Mesodermal cell (in vitro differentiated cells): Measurements from ENCODE around the gene CD226.
"Not testable (repeated sequence)": the region's sequence is repeated elsewhere in the genome, so short reads cannot be mapped to it uniquely, and the experiment has no call there.

Experiments used
- H3K27ac ChIP-seq: 2 replicates; pipeline ENCODE4 v1.7.0; 2013; ENCODE audit warnings: mild to moderate bottlenecking, low read depth, low read length, moderate library complexity; ENCODE audit not compliant: severe bottlenecking
- H3K36me3 ChIP-seq: 2 replicates; pipeline ENCODE4 v1.7.1; 2013; ENCODE audit warnings: mild to moderate bottlenecking, low read length, moderate library complexity; ENCODE audit not compliant: control insufficient read depth, insufficient read depth
- H3K4me1 ChIP-seq: one replicate; pipeline ENCODE4 v1.7.1; 2013; ENCODE audit warnings: mild to moderate bottlenecking, low read length; ENCODE audit not compliant: insufficient read depth, control insufficient read depth, poor library complexity, severe bottlenecking
- H3K4me3 ChIP-seq: 2 replicates; pipeline ENCODE4 v1.7.0; 2013; ENCODE audit warnings: low read length, control low read depth, mild to moderate bottlenecking; ENCODE audit not compliant: insufficient read depth, poor library complexity, severe bottlenecking; ENCODE audit errors: extremely low read depth
- H3K9me3 ChIP-seq: 2 replicates; pipeline ENCODE4 v1.7.1; 2013; ENCODE audit warnings: mild to moderate bottlenecking, low read length, moderate library complexity; ENCODE audit not compliant: control insufficient read depth
- WGBS, 2 experiments: methylation state at CpG; one replicate each; pipeline ENCODE4 v1.1.5; 2013; ENCODE audit warnings: missing lambda C conversion rate in 2 of 2; ENCODE audit not compliant: insufficient coverage in 2 of 2; 5-methylcytosine and 5-hydroxymethylcytosine counted together

Gene CD226

DNA sequence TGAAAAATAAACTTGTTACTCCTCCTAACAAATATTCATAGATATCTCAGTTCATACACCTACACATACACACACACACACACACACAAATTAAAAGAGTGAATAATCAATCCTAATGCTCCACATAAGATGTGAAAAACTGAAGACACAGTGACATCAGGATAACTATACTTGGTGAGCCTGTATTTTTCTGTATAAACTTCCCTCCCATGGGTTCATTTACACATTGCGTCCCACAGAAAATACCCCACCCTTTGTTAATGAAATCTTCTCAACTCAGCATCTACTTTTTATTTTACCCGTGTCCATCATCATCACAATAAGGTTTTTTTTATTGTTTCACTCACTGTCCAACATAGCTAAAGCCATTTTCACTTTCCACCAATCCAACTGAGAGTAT is 60.4 kb downstream of the CD226 start:
- Histone ChIP-seq H3K27ac (no peak overlapping the region), H3K9me3 (no peaks in the 10 kb centered on the region), H3K4me1 (no peaks in the 10 kb centered on the region), H3K4me3 (no peak overlapping the region), H3K36me3 (no peaks in the 10 kb centered on the region)
- 85 to 92% methylated on average over 2 of the region's 2 CpGs for WGBS, 2 experiments

DNA sequence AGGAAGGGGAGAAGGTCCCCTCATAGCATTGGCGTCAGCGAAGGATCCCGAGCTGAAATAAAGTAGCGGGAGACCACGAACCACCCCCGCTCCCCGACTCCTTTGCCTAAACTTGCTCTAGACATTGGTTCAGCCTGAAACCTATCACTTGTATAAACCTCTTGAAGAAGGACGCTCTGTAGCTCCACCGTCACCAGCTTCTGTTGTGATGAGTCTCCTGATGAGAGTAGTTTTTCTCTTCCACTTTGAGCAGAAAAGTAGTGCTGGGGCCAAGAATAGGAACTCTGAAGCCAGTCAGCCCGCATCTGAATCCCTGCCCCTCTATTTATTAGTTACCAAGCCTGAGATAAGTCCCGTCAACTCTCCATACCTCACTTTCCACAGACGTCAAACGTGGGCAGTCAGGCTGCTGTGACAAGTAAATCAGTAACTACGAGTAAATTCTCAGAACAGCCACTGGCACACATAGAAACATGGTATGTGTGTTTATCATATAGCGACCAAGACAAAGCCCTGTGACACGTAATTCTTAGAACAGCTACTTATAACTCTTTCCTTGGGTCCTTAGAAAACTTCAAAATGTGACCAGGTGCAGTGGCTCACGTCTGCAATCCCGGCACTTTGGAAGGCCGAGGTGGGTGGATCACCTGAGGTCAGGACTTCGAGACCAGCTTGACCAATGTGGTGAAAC is 61.7 kb downstream of the CD226 start:
- Histone ChIP-seq H3K4me1 (no peaks in the 10 kb centered on the region), H3K4me3 (no peak overlapping the region), H3K27ac (no peak overlapping the region), H3K9me3 (no peaks in the 10 kb centered on the region), H3K36me3 (no peaks in the 10 kb centered on the region)
- 92 to 96% methylated on average over 12 to 16 of the region's 20 CpGs for WGBS, 2 experiments

DNA sequence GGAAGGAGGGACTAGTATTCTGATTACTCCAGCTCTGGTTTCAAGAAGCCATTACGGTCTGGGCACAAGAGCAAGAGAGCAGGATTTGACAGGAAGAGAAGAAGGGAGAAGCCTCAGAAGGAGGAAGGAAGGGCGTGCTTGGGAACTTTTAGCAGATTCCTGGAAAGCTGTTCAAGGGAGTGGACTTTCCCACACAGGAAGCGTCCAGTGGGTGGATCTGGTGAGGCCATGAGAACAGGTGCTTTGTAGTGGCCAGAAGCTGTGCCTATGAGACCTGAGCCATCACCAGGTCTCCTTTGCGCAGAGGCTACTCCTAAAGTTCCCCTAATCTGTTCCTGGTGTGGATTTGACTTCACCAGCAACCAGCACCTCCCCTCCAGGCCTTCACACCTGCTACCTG is 62.3 kb downstream of the CD226 start:
- no peak overlapping the region for H3K27ac ChIP-seq
- H3K4me1 ChIP-seq, result no peaks in the 10 kb centered on the region
- H3K4me3 ChIP-seq, result no peak overlapping the region
- H3K36me3 ChIP-seq, result no peaks in the 10 kb centered on the region
- 89 to 93% methylated on average over 3 to 4 of the region's 4 CpGs for WGBS, 2 experiments
- H3K9me3 ChIP-seq, result no peaks in the 10 kb centered on the region

DNA sequence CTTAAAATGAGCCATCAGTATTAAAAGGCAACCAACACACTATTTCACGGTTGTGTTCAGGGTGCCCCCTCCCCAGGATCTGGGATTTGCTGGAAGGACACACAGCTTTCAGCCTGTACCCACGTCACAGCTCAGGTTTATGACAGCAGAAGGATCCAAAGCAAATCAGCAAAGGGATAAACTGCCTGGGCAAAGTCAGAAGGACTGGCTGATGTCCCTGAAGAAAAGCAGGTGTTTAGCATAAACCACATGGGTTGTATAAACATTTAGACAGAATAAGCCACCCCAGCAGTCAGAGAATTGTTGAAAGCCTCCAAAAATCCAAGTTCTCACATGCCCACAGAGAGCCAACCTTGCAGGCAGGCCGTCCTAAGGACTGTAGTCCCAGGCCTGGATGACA is 63.9 kb downstream of the CD226 start:
- H3K27ac ChIP-seq, result no peak overlapping the region
- H3K36me3 ChIP-seq, result no peaks in the 10 kb centered on the region
- no peaks in the 10 kb centered on the region for H3K9me3 ChIP-seq
- WGBS, 2 experiments, result 83 to 89% methylated on average over 1 of the region's 3 CpGs
- H3K4me1 ChIP-seq, result no peaks in the 10 kb centered on the region
- H3K4me3 ChIP-seq, result no peak overlapping the region

DNA sequence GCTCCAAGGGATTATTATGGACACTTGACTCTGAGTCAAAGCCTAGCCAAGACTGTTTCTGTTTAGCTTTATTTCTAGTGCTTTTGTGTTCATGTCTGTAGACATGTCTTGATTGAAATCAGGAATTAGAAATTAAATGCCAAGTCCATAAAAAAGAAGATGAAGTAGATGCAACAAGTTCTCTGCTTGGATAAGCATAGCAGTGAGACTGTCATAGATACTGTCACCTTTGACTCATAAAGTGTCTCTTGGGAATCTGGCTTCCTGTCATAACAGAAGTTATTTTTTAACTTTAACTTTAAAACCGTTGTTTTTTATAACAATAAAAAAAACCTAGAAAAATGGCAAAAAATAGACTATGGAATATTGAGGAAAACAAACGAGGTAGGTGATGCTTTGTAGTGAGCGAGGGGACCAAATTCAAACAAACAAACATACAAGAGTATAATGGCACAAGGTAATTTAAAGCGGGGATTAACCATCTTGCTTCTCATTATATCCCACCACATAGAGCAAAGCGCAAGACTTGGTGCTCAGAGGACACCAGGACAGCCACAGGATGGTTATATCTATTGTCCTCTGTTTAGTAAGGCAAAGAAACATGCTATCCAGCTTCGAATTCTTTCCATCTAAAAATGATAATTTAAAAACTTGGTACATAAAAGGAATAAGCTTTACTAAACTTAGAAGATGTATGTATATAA is 64.6 kb downstream of the CD226 start:
- Histone ChIP-seq H3K4me3 (no peak overlapping the region), H3K4me1 (no peaks in the 10 kb centered on the region)
- no CpG with 5 or more reads among the region's 6 CpGs for WGBS, 2 experiments

DNA sequence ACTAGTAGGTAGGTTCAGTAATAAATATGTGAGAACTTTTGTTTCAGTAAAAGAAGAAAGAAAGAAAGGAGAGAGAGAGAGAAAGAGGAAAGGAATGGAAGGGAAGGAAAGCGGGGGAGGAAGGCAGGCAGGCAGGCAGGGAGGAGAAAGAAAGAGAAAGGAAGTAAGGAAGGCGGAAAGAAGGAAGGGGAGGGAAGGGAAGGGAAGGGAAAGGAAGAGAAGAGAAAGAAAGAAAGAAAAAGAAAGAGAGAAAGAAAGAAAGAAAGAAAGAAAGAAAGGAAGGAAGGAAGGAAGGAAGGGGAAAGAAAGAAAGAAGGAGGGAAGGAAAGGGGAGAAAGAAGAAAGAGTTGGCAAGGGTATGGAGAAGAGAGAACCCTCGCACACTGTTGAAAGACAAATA is 67.6 kb downstream of the CD226 start:
- no peak overlapping the region for H3K4me3 ChIP-seq
- no peaks in the 10 kb centered on the region for H3K36me3 ChIP-seq
- no peaks in the 10 kb centered on the region for H3K9me3 ChIP-seq
- no peaks in the 10 kb centered on the region for H3K4me1 ChIP-seq
- 93 to 100% methylated on average over 2 of the region's 3 CpGs for WGBS, 2 experiments
- no peak overlapping the region for H3K27ac ChIP-seq

More for the DNA sequence above, 64.6 kb downstream of the CD226 start:
- Histone ChIP-seq H3K36me3 (no peaks in the 10 kb centered on the region), H3K27ac (no peak overlapping the region), H3K9me3 (no peaks in the 10 kb centered on the region)

DNA sequence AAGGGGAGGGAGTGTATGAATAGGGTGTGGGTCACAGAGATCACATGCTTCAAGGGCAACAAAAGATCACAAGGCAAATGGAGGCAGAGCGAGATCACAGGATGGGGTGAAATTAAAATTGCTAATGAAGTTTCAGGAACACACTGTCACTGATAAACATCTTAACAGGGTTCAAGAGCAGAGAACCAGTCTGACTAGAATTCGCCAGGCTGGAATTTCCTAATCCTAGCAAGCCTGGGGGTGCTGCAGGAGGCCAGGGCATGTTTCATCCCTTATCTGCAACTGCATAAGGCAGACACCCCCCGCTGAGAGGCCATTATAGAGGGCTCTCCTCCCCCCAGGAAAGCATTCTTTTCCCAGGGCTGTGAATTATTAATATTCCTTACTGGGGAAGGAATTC is 68.6 kb downstream of the CD226 start:
- not testable (repeated sequence) for H3K27ac ChIP-seq
- 60% methylated on average over 2 of the region's 3 CpGs; no CpG with 5 or more reads in 1 of the 2 experiments for WGBS, 2 experiments

DNA sequence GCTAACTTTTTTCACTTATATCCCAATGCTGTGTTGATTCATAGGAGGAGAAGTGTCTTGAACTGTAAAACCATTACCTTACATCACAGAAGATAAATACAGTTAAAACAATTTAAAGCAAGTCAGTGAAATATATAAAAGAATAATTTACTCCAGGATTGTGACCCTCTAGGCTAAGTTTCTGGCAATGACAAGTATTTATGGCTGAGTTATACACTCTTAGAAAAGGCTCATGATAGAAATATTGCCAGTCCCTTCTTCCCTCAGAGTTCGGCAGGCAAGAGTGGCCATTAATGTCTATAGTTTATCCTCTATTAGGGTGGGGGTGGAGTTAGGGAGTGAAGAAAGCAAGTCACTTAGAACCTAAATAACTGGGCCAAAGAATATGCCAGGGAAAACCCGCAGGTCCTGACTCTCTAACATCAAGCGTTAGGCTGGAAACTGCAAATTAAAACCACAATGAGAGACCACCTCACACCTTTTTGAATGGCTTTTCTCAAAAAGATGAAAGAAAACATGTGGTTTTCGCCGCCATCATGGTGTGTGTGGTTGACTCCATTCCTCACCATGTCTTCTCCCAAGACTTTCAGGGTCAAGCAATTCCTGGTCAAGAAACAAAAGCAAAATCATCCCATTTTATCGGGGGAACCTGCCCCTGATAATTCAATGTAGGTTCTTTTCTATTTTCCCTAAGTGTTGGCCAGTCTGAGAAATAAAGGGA is 69.3 kb downstream of the CD226 start:
- no peak overlapping the region for H3K27ac ChIP-seq

More for the DNA sequence above, 68.6 kb downstream of the CD226 start:
- H3K4me3 ChIP-seq, H3K36me3 ChIP-seq, H3K9me3 ChIP-seq, H3K4me1 ChIP-seq: not testable (repeated sequence)

DNA sequence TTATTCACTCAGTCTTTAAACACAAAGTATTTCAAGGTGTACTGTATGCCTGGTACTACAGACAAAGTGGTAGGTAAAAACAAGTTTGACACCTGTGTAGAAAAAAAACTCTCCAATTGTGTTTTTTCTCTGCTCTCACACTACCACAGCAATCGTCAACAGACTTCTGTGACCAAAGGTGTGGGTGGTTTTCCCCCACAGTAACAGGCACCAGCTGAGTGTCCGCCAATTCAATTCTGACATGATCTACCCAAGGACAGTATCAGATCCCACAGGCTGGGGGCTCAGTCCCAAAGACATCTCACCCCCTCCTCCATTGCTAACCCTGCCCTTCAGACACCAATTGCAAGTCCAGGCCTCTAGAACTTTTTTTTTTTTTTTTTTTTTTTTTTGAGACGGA is 71.2 kb downstream of the CD226 start:
- Histone ChIP-seq H3K4me1 (no peaks in the 10 kb centered on the region), H3K4me3 (no peak overlapping the region), H3K27ac (no peak overlapping the region), H3K9me3 (no peaks in the 10 kb centered on the region), H3K36me3 (no peaks in the 10 kb centered on the region)
- WGBS, 2 experiments, result 80 to 100% methylated on average over 1 of the region's 3 CpGs

More for the DNA sequence above, 69.3 kb downstream of the CD226 start:
- no peaks in the 10 kb centered on the region for H3K9me3 ChIP-seq
- WGBS, 2 experiments, result 100% methylated on average over 2 of the region's 6 CpGs; no CpG with 5 or more reads in 1 of the 2 experiments
- no peak overlapping the region for H3K4me3 ChIP-seq
- no peaks in the 10 kb centered on the region for H3K4me1 ChIP-seq
- no peaks in the 10 kb centered on the region for H3K36me3 ChIP-seq

DNA sequence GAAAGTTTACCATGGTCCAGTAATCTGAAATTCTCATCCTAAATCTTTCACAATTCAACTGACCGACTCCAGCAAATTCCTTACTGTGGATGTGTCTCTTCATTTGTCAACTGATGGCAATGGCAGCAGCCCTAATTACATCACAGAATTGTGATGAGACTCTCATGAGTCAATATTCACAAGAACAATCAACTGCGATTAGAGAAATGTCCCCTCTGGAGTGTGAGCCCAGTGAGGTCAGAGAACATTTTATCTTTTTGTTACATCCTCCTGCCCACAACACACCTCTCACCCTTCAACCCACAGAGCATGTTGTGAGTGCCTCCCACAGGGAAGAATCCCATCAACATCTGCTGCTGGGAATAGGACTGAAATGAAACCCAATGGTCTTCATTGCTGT is 73.6 kb downstream of the CD226 start:
- H3K27ac ChIP-seq, result no peak overlapping the region
- no peaks in the 10 kb centered on the region for H3K9me3 ChIP-seq
- no peaks in the 10 kb centered on the region for H3K4me1 ChIP-seq
- H3K4me3 ChIP-seq, result no peak overlapping the region
- no peaks in the 10 kb centered on the region for H3K36me3 ChIP-seq
- WGBS, 2 experiments, result 69 to 91% methylated on average over 1 to 2 of the region's 2 CpGs
